ENCODE results near the gene EIF4B.
"Not testable (repeated sequence)": the region's sequence is repeated elsewhere in the genome, so short reads cannot be mapped to it uniquely, and the experiment has no call there.

Gene EIF4B

GRCh38 chr12:53005986-53006809 lies at the start of gene EIF4B:
Gene EIF4B (plus strand): TSS chr12:53006456. CDS start chr12:53006484, 28 bp downstream.
- DNase-seq: peak; percentile 85 to 99 (median 98)

GRCh38 chr12:52956987-52957386 lies 49.3 kb upstream of the EIF4B start:
- DNase-seq: no peak

GRCh38 chr12:52964556-52965336 lies 41.5 kb upstream of the EIF4B start:
- DNase-seq: no peak

GRCh38 chr12:52965337-52965731 lies 40.9 kb upstream of the EIF4B start:
- no peak for DNase-seq

- DNase-seq: no peak
Observed at GRCh38 chr12:52969166-52969795, 37.0 kb upstream of the EIF4B start.

GRCh38 chr12:52969828-52970569 lies 36.3 kb upstream of the EIF4B start:
- DNase-seq: no peak

- no peak for DNase-seq
Observed at GRCh38 chr12:52971679-52972329, 34.5 kb upstream of the EIF4B start.

GRCh38 chr12:52975204-52975603 lies 31.1 kb upstream of the EIF4B start:
- no peak for DNase-seq

- no peak for DNase-seq
Observed at GRCh38 chr12:52975820-52976573, 30.3 kb upstream of the EIF4B start.

GRCh38 chr12:52976574-52977071 lies 29.6 kb upstream of the EIF4B start:
- DNase-seq: no peak

- no peak for DNase-seq
Observed at GRCh38 chr12:52977170-52977569, 29.1 kb upstream of the EIF4B start.

GRCh38 chr12:52980096-52980649 lies 26.1 kb upstream of the EIF4B start:
- DNase-seq: no peak

GRCh38 chr12:52980650-52981423 lies 25.4 kb upstream of the EIF4B start:
- peak in 13 of 14 donors; percentile 13 to 81 (median 63) for DNase-seq

- no peak for DNase-seq
Observed at GRCh38 chr12:52984136-52984535, 22.1 kb upstream of the EIF4B start.

- DNase-seq: no peak
Observed at GRCh38 chr12:52988898-52989297, 17.4 kb upstream of the EIF4B start.

- DNase-seq: no peak
Observed at GRCh38 chr12:52990206-52990605, 16.1 kb upstream of the EIF4B start.

- DNase-seq: not testable (repeated sequence)
Observed at GRCh38 chr12:52992240-52992639, 14.0 kb upstream of the EIF4B start.

GRCh38 chr12:52992699-52993557 lies 13.3 kb upstream of the EIF4B start:
- DNase-seq: no peak

- DNase-seq: no peak
Observed at GRCh38 chr12:52993558-52993869, 12.7 kb upstream of the EIF4B start.
